Gastroesophageal sphincter (tissue), 3 donors: Measurements from ENCODE around the gene OR52E1.

Source experiments
- CTCF ChIP-seq, 4 experiments: fragments of 200-600 bp in 2 of 4; fragments of 450-650 bp in 2 of 4; sonication (generic) in 1 of 4; IDR thresholded peaks; one replicate each; pipeline ENCODE4 v1.5.1; 2017 to 2019; ENCODE audit warnings: antibody characterized with exemption in 4 of 4, mild to moderate bottlenecking in 2 of 4, moderate library complexity in 2 of 4
- POLR2A ChIP-seq, 2 donors: fragments of 450-650 bp; IDR thresholded peaks; one replicate each; pipeline ENCODE4 v1.6.1; 2017; ENCODE audit warnings: antibody characterized with exemption in 2 of 2, mild to moderate bottlenecking in 2 of 2, moderate library complexity in 1 of 2

GRCh38 chr11:5102246-5102645, 32.9 kb downstream of the OR52E1 start:
- TF ChIP-seq CTCF (IDR thresholded peaks at IDR 0.05) (no peak), POLR2A (IDR thresholded peaks at IDR 0.05) (no peak)
